Spinal cord (tissue), 10 donors: ENCODE results near the gene PDGFD. TPM values are rescaled to one million over a fixed set of nuclear protein-coding genes. Genes with fewer than 3 reads are reported as not detected.
A peak's percentile ranks its signal among the peaks of the same experiment; 100 is the strongest.

Source experiments
- DNase-seq, 6 donors: peaks; one replicate each; pipeline versions ENCODE4 v3.0.0 to v3.0.0-alpha.2; 2013 to 2015; ENCODE audit warnings: low spot score in 6 of 6, low read depth in 4 of 6
- H3K27ac ChIP-seq: one replicate; pipeline ENCODE4 v1.5.1; 2013; ENCODE audit warnings: low read depth, low read length, control low read depth
- H3K27me3 ChIP-seq: one replicate; pipeline ENCODE4 v1.6.1; 2013; ENCODE audit warnings: low read length; ENCODE audit not compliant: control insufficient read depth, insufficient read depth
- H3K36me3 ChIP-seq: one replicate; pipeline ENCODE4 v1.6.1; 2013; ENCODE audit warnings: low read length; ENCODE audit not compliant: control insufficient read depth, insufficient read depth
- H3K4me1 ChIP-seq: one replicate; pipeline ENCODE4 v1.6.1; 2013; ENCODE audit warnings: low read length; ENCODE audit not compliant: control insufficient read depth, insufficient read depth
- H3K4me3 ChIP-seq: one replicate; pipeline ENCODE4 v1.5.1; 2013; ENCODE audit warnings: low read depth, low read length, control low read depth
- H3K9me3 ChIP-seq: one replicate; pipeline ENCODE4 v1.6.1; 2013; ENCODE audit warnings: low read length; ENCODE audit not compliant: control insufficient read depth, insufficient read depth
- WGBS: methylation state at CpG from one replicate; pipeline ENCODE4 v1.1.5; 2013; ENCODE audit warnings: missing lambda C conversion rate; ENCODE audit not compliant: insufficient coverage; 5-methylcytosine and 5-hydroxymethylcytosine counted together
- polyA plus RNA-seq, 2 donors: library from polyadenylated mRNA; unstranded; fragments of 120-200 nt; gene quantifications; one replicate each; pipeline ENCODE4 v1.2.1, GENCODE V29; 2013; ENCODE audit not compliant: insufficient read length in 2 of 2
- total RNA-seq, 2 donors: library from RNA; depleted of rRNA in 1 of 2; stranded (reverse); fragments of 120-200 nt in 1 of 2; fragments of >200 nt in 1 of 2; gene quantifications; one replicate each; pipeline versions ENCODE4 v1.2.3 to v1.2.4, GENCODE V29; 2013 to 2014
- donor health status: healthy.

The PDGFD gene
- total and polyA plus RNA-seq, 4 donors = 10.0 to 34.2 (median 22.1) TPM

DNA sequence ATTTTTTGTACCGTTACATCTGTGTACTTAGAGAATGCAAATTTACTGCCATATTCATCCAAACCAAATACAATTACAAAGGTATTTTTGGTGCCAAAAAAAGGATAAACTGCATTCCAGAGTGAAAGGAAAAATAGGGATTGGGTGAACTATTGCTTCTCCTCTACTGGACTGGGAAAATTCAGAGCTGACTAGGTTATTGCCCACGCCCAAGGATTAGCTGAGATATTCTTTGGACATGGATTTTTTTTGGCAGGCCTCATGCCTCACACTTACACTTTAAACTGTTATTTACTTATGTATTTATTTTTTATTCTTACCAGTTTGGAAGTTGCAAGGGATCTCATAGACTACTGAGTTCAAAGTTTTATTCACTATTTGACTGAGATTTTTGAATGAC is 203.8 kb downstream of the PDGFD start:
- no peak for DNase-seq
- H3K27me3 ChIP-seq = no peaks in the 10 kb centered on the region
- no peaks in the 10 kb centered on the region for H3K9me3 ChIP-seq
- no peak overlapping the region for H3K4me3 ChIP-seq
- H3K36me3 ChIP-seq = no peaks in the 10 kb centered on the region
- no CpG with 5 or more reads among the region's 2 CpGs for WGBS
- no peak overlapping the region for H3K27ac ChIP-seq
- no peaks in the 10 kb centered on the region for H3K4me1 ChIP-seq

DNA sequence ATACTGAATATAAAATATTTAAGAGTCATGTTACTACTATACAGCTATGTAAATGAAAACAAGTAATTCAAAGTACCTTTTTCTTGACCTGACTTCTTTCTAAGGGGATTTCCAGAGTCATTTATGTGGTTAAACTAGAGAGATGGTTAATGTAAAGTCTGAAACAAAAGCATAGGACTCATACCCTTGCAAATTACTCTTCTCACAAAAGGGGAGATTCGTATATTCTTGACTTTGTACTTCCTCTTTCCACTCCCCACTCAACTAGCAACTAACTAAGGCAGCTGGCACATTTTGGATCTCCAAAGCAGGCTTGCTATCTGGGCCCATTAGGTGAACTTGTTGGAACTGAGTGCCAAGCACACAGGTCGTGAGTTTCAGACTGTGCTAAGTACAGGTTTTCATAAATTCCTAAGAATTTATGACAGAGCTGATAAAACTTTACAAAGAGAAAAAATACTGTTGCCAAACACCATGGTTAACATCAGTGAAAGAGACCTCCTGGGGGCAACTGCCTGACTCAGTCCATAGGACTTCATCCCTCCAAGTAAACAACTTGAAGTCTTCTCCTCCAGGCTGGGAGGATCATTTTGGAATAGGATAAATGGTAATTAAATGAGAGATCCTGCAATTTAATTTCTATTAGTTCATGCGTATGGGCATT is 204.5 kb downstream of the PDGFD start:
- Histone ChIP-seq H3K27me3 (no peaks in the 10 kb centered on the region), H3K27ac (no peak overlapping the region), H3K36me3 (no peaks in the 10 kb centered on the region), H3K4me3 (no peak overlapping the region), H3K9me3 (no peaks in the 10 kb centered on the region), H3K4me1 (no peaks in the 10 kb centered on the region)
- no CpG with 5 or more reads among the region's 3 CpGs for WGBS
- no peak for DNase-seq

DNA sequence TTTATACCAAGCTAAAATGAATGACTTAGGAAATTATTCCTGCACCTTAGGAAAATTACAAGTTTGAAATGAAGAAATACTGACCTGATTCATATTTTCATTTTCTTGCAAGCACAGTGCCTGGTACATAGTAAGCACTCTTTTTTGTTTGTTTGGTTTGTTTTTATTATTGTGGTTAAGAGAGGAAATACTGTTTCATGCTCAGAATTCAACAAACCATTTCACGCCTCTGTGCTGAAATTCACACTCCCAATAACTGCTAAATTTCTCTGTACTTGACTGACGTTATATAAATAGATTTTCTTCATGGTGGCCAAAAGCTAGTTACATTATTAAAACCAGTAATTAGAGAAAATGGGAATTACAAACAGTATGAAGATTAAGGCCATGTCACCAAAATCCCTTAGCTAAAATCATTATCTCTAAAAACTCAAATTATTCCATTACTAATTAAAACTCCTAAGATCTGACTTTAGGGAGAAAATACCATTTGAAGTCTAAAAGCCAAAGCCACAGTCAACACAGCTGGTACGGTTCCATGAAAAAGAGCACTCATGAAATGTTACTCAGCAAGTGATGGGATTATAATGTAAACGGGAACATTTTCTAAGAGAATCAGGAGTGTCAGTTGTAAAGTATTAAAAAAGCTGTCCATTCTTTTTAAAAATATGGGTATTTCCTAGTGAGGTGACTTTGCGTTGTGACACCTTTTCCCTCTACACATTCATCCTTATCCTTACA is 205.3 kb downstream of the PDGFD start:
- WGBS = no CpG with 5 or more reads among the region's 5 CpGs
- Histone ChIP-seq H3K9me3 (no peaks in the 10 kb centered on the region), H3K27me3 (no peaks in the 10 kb centered on the region), H3K27ac (no peak overlapping the region), H3K4me1 (no peaks in the 10 kb centered on the region), H3K4me3 (no peak overlapping the region), H3K36me3 (no peaks in the 10 kb centered on the region)
- no peak for DNase-seq

DNA sequence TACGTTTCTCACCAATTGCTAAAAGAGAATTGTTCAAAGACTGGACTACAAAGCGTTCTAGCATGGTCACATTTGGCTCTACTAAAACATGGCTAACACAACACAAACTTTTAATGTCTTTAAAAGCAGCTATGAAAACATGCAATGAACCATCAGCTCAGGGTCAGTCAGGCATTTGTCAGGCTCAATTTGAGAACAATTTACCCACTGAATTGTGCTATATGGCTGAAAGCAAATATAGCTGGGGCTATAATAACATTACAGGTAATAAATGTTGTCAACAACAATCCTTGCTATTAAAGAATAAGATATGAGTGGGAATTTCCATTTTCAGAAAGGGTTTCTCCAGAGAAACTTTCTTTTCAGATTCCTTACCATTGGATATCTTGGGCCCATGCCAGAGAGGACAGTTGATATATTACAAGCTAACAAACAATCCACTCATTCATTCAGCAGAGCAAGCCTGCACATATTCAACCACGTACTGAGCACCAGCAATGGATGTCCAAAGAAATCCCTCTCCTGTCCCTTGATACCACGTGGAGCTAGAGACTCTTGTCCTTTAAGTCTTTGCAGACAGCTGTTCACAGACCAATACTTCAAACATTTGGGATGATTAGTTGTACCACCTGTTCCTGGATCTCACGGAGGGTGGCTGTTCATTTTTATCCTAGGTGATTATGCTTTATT is 210.0 kb downstream of the PDGFD start:
- no peaks in the 10 kb centered on the region for H3K27me3 ChIP-seq
- H3K4me1 ChIP-seq = no peaks in the 10 kb centered on the region
- 33% methylated on average over 2 of the region's 5 CpGs for WGBS
- H3K27ac ChIP-seq = no peak overlapping the region
- peak in 3 of 6 donors; percentile 20 to 48 (median 33) for DNase-seq
- no peaks in the 10 kb centered on the region for H3K9me3 ChIP-seq
- H3K4me3 ChIP-seq = no peak overlapping the region
- no peaks in the 10 kb centered on the region for H3K36me3 ChIP-seq

GRCh38 chr11:103949781-103950180 is 214.2 kb downstream of the PDGFD start:
- WGBS = 88% methylated on average over 4 of the region's 5 CpGs
- DNase-seq = no peak

GRCh38 chr11:103948187-103948763 is 215.7 kb downstream of the PDGFD start:
- Histone ChIP-seq H3K4me3 (no peak overlapping the region), H3K9me3 (no peaks in the 10 kb centered on the region), H3K27me3 (no peaks in the 10 kb centered on the region), H3K4me1 (no peaks in the 10 kb centered on the region), H3K27ac (no peak overlapping the region), H3K36me3 (no peaks in the 10 kb centered on the region)
- no CpG with 5 or more reads among the region's 2 CpGs for WGBS
- no peak for DNase-seq

More at GRCh38 chr11:103949781-103950180, 214.2 kb downstream of the PDGFD start:
- Histone ChIP-seq H3K27ac (no peak overlapping the region), H3K27me3 (no peaks in the 10 kb centered on the region), H3K9me3 (no peaks in the 10 kb centered on the region), H3K36me3 (no peaks in the 10 kb centered on the region), H3K4me1 (no peaks in the 10 kb centered on the region), H3K4me3 (no peak overlapping the region)

GRCh38 chr11:103947546-103947919 is 216.4 kb downstream of the PDGFD start:
- 46% methylated on average over 2 of the region's 2 CpGs for WGBS
- no peak overlapping the region for H3K27ac ChIP-seq

GRCh38 chr11:103946793-103947545 is 217.0 kb downstream of the PDGFD start:
- H3K4me3 ChIP-seq = no peak overlapping the region
- peak in 1 of 6 donors; percentile 13 for DNase-seq
- no peaks in the 10 kb centered on the region for H3K9me3 ChIP-seq
- no peak overlapping the region for H3K27ac ChIP-seq
- H3K36me3 ChIP-seq = no peaks in the 10 kb centered on the region
- no peaks in the 10 kb centered on the region for H3K4me1 ChIP-seq
- no CpG with 5 or more reads among the region's 3 CpGs for WGBS
- H3K27me3 ChIP-seq = no peaks in the 10 kb centered on the region

More at GRCh38 chr11:103947546-103947919, 216.4 kb downstream of the PDGFD start:
- DNase-seq = peak in 1 of 6 donors; percentile 21
- Histone ChIP-seq H3K4me1 (no peaks in the 10 kb centered on the region), H3K4me3 (no peak overlapping the region), H3K27me3 (no peaks in the 10 kb centered on the region), H3K36me3 (no peaks in the 10 kb centered on the region), H3K9me3 (no peaks in the 10 kb centered on the region)
